CD1c-positive myeloid dendritic cell (primary cell): Measurements from ENCODE around the gene FXYD1.
"Not testable (repeated sequence)": the region's sequence is repeated elsewhere in the genome, so short reads cannot be mapped to it uniquely, and the experiment has no call there.

ENCODE experiments used
- DNase-seq: peaks from one replicate; pipeline ENCODE4 v3.0.0-alpha.2; 2016; ENCODE audit errors: extremely low spot score

FXYD1 gene

GRCh38 chr19:35125270-35125717 is 13.3 kb upstream of the FXYD1 start:
- DNase-seq = no peak

- no peak for DNase-seq
These were observed 12.6 kb upstream of the FXYD1 start for GRCh38 chr19:35125749-35126623.

GRCh38 chr19:35126624-35126959 is 12.0 kb upstream of the FXYD1 start:
- no peak for DNase-seq

GRCh38 chr19:35127871-35128270 is 10.8 kb upstream of the FXYD1 start:
- no peak for DNase-seq

- no peak for DNase-seq
These were observed 10.1 kb upstream of the FXYD1 start for GRCh38 chr19:35128398-35129057.

GRCh38 chr19:35129724-35130274 is 8.8 kb upstream of the FXYD1 start:
- DNase-seq = not testable (repeated sequence)

- no peak for DNase-seq
These were observed 7.6 kb upstream of the FXYD1 start for GRCh38 chr19:35130761-35131720.

GRCh38 chr19:35132254-35132653 is 6.4 kb upstream of the FXYD1 start:
- no peak for DNase-seq

- no peak for DNase-seq
These were observed 4.8 kb upstream of the FXYD1 start for GRCh38 chr19:35133826-35134225.

GRCh38 chr19:35134601-35135242 is 3.9 kb upstream of the FXYD1 start, which contains the start of gene LGI4:
LGI4 (minus strand) TSS chr19:35135059; CDS start chr19:35134680, 379 bp downstream.
- DNase-seq = no peak

- peak; percentile 71 for DNase-seq
These were observed 3.2 kb upstream of the FXYD1 start for GRCh38 chr19:35135389-35135909.

GRCh38 chr19:35136231-35136630 is 2.4 kb upstream of the FXYD1 start:
- no peak for DNase-seq

- no peak for DNase-seq
These were observed 1.5 kb upstream of the FXYD1 start for GRCh38 chr19:35136977-35137702.

GRCh38 chr19:35140207-35140961 is 1.8 kb downstream of the FXYD1 start:
- DNase-seq = no peak

- DNase-seq = peak; percentile 91
These were observed 2.6 kb downstream of the FXYD1 start for GRCh38 chr19:35140962-35141836.

GRCh38 chr19:35141837-35142605 is 3.4 kb downstream of the FXYD1 start:
- peak; percentile 69 for DNase-seq

GRCh38 chr19:35142606-35143230 is 4.1 kb downstream of the FXYD1 start:
- peak; percentile 56 for DNase-seq
